ENCODE measurements around the gene CALHM3.

DNA sequence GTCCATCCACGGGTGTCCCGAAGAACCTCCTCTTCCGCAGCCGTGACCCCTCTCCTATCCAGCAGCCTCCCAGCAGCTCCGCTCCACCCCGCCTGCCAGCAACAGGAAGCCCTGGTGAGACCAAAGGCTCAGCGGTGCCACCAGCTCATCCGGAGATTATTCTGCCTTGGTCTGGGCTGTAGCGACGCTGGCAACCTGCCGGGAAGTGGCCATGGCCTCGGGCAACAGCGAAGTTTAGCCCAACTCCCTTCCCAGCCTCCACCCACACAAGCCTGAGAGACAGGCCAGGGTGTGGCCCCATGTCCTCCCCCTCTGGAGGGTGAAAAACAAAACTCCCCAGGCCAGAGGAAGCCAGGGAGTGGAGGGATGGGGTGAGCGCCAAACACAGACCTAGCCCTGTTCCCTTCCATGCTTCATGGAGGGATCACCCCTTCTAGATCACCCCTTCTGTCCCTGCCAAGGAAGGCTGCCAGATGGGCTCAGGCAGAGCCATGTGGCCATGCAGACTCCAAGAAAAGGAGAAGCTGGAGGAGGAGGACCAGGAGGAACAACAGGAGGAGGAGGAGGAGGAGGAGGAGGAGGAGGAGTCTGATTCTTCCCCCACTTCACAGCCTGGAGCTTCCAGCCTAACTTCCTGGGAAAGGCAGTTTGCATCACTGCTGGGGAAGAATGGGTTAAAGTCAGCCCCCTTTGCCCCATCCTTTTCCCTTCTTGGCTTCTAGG lies 27.8 kb downstream of the CALHM3 start:
- TF ChIP-seq EZH2phosphoT487 (IDR thresholded peaks at IDR 0.05; ENCODE audit: borderline replicate concordance, low read depth, low read length): no peak
- no peak for TF ChIP-seq CTCF (conservative IDR thresholded peaks at IDR 0.05; ENCODE audit: low read length)
